Epithelial cell of proximal tubule (primary cell): ENCODE data around the gene FAM222B. TPM values are rescaled to one million over a fixed set of nuclear protein-coding genes. Genes with fewer than 3 reads are reported as not detected.

Experiments used
- DNase-seq: peaks from one replicate; pipeline ENCODE4 v3.0.0-alpha.2; 2011; ENCODE audit warnings: low read depth
- H3K4me3 ChIP-seq: 2 replicates; pipeline ENCODE4 v1.5.1; 2011; ENCODE audit warnings: low read depth, mild to moderate bottlenecking, low read length
- CTCF ChIP-seq: conservative IDR thresholded peaks from 2 replicates; pipeline ENCODE4 v1.5.1; 2012; ENCODE audit warnings: low read depth, mild to moderate bottlenecking, low read length
- total RNA-seq: library from RNA; depleted of rRNA; stranded (reverse); fragments of >200 nt; gene quantifications from 2 replicates; pipeline ENCODE4 v1.2.3, GENCODE V29; 2015

Gene FAM222B
- total RNA-seq, 1 donor from 2014 or later: 11.9 TPM

DNA sequence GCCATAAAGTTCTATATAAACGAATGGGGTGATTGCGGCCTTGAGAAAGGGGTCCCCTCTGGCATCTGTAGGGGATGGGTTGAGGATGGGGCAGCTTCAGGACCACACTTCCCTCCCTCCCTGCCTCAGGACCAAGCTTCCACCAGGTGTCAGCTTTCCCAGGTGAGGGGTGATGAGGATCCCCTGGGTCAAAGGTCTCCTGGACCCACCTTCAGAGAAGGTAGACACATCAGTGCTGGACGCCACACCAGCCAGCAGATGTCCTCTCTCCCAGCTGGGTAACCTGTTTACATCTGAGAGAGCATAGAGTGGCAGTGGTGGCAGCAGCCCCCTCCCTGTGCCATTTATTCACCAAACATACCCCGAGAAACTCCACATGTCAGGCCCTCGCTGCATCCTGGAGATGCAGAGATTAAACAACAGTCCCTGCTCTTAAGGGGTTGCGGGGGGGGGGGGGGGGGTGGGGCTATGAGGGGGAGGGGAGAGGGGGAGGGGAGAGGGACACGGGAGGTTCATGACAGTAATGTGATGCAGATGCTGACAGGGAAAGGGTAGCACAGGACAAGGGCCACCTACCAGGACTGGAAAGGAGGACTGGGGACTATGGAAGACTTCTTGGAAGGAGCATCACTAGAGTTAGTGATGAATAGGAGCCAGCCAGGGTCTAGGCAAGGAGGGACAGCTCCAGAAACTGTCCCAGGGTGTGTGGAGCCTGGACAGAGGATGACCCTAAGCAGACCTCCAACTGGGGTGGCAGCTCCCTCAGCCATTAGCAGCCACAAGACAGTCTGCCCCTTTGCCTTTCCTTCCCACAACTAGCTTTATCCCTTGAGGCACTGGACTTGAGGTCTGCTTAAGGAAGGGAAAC lies 135.9 kb downstream of the FAM222B start:
- TF ChIP-seq CTCF: no peak
- H3K4me3 ChIP-seq: no peak overlapping the region
- no peak for DNase-seq

Other genes with a start within 250 kb of the FAM222B start
- 99.2 and 104 TPM in 2 replicates for gene SPAG5, start 243.8 kb downstream of the FAM222B start, total RNA-seq
- gene RSKR, start 228.6 kb downstream of the FAM222B start, total RNA-seq: 3.0 and 4.3 TPM in 2 replicates
- gene BLTP2, start 197.6 kb downstream of the FAM222B start, total RNA-seq: 133 and 136 TPM in 2 replicates
- 39.5 and 52.7 TPM in 2 replicates for gene SDF2, start 180.9 kb downstream of the FAM222B start, total RNA-seq
- gene SUPT6H, start 180.6 kb downstream of the FAM222B start, total RNA-seq: 17.2 and 21.7 TPM in 2 replicates
- gene PROCA1, start 130.9 kb downstream of the FAM222B start, total RNA-seq: under 0.01 and 0.58 TPM in 2 replicates
- 558 and 649 TPM in 2 replicates for gene RAB34, start 124.9 kb downstream of the FAM222B start, total RNA-seq
- gene RPL23A, start 122.8 kb downstream of the FAM222B start, total RNA-seq: 746 and 818 TPM in 2 replicates
- 14.5 and 14.7 TPM in 2 replicates for gene TLCD1, start 116.6 kb downstream of the FAM222B start, total RNA-seq
- gene NEK8, start 114.0 kb downstream of the FAM222B start, total RNA-seq: 4.3 and 8.4 TPM in 2 replicates
- gene TRAF4, start 98.8 kb downstream of the FAM222B start, total RNA-seq: 86.4 and 108 TPM in 2 replicates
- 86.9 and 94.9 TPM in 2 replicates for gene ERAL1, start 12.2 kb upstream of the FAM222B start, total RNA-seq
- gene FLOT2, start 54.9 kb upstream of the FAM222B start, total RNA-seq: 83.5 and 92.5 TPM in 2 replicates
- 14.0 and 18.0 TPM in 2 replicates for gene DHRS13, start 60.3 kb upstream of the FAM222B start, total RNA-seq
- gene PHF12, start 108.7 kb upstream of the FAM222B start, total RNA-seq: 26.3 and 43.5 TPM in 2 replicates
- not detected in 2 replicates for gene SEZ6, start 163.2 kb upstream of the FAM222B start, total RNA-seq
- gene PIPOX, start 200.4 kb upstream of the FAM222B start, total RNA-seq: 0.35 TPM in 1 of 2 replicates, not detected in the other